ENCODE results near the gene FHL2.

FHL2 gene

GRCh38 chr2:105336786-105337121 is 62.1 kb downstream of the FHL2 start:
- Histone ChIP-seq H3K4me3 (ENCODE audit: insufficient read depth, low read length, poor library complexity, severe bottlenecking) (peak overlapping the region; percentile 99), H3K36me3 (ENCODE audit: low read length) (peaks cover 12% of the 10 kb centered on the region; the same call in 1 of the 2 replicates), H3K9me3 (ENCODE audit: insufficient read depth, low read length) (no peaks in the 10 kb centered on the region), H3K27ac (ENCODE audit: low read depth, low read length) (peak overlapping the region; percentile 68; the same call in 1 of the 2 replicates), H3F3A (ENCODE audit: insufficient read depth) (no peaks in the 10 kb centered on the region), H4K20me1 (ENCODE audit: low read depth, low read length) (peaks cover 3% of the 10 kb centered on the region; the same call in 1 of the 2 replicates), H2AFZ (ENCODE audit: low read depth, low read length, severe bottlenecking) (peak overlapping the region; percentile 91), H3K27me3 (ENCODE audit: low read length) (no peaks in the 10 kb centered on the region), H3K4me2 (ENCODE audit: low read depth, low read length, poor library complexity, severe bottlenecking) (peak overlapping the region; percentile 79), H3K9me2 (replicated peaks; ENCODE audit: insufficient read depth, low read length) (no peaks in the 10 kb centered on the region), H3K9ac (ENCODE audit: low read length) (peak overlapping the region; percentile 81), H3K79me2 (ENCODE audit: insufficient read depth, low read length) (peaks cover 52% of the 10 kb centered on the region)
- no peak for TF ChIP-seq CTCF (IDR thresholded peaks at IDR 0.05; ENCODE audit: insufficient read depth, low read length, poor library complexity, severe bottlenecking)
- no peak for TF ChIP-seq EZH2phosphoT487 (conservative IDR thresholded peaks at IDR 0.05; ENCODE audit: low read length)

DNA sequence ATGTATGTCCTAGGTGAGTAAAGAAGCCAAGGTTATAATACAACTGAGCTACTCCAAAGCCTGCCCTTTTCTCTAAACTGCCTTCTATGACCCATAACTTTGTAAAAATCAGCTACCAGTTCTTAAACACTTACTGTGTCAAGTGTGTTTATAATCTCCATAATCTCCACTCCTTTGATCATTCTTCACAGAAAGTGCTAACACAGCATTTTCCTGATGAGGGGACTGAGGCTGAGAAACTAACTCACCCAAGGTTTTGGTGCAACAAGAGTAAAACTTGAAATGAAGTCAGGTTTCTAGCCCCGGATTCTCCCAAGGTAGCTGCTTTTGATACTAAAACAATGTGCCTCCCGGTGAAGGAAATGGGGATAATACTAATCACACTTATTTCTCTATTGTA is 63.4 kb downstream of the FHL2 start:
- no peak overlapping the region for H3K9ac ChIP-seq (ENCODE audit: low read length)
- H3K9me3 ChIP-seq (ENCODE audit: insufficient read depth, low read length) = no peaks in the 10 kb centered on the region
- H3K9me2 ChIP-seq (replicated peaks; ENCODE audit: insufficient read depth, low read length) = no peaks in the 10 kb centered on the region
- peaks cover 11% of the 10 kb centered on the region for H3F3A ChIP-seq (ENCODE audit: insufficient read depth)
- TF ChIP-seq EZH2phosphoT487 (conservative IDR thresholded peaks at IDR 0.05; ENCODE audit: low read length) = no peak
- TF ChIP-seq CTCF (IDR thresholded peaks at IDR 0.05; ENCODE audit: insufficient read depth, low read length, poor library complexity, severe bottlenecking) = no peak
- H2AFZ ChIP-seq (ENCODE audit: low read depth, low read length, severe bottlenecking) = no peak overlapping the region
- H3K27me3 ChIP-seq (ENCODE audit: low read length) = no peaks in the 10 kb centered on the region
- peaks cover 3% of the 10 kb centered on the region; the same call in 1 of the 2 replicates for H4K20me1 ChIP-seq (ENCODE audit: low read depth, low read length)
- no peak overlapping the region for H3K4me2 ChIP-seq (ENCODE audit: low read depth, low read length, poor library complexity, severe bottlenecking)
- H3K27ac ChIP-seq (ENCODE audit: low read depth, low read length) = no peak overlapping the region
- H3K79me2 ChIP-seq (ENCODE audit: insufficient read depth, low read length) = peaks cover 42% of the 10 kb centered on the region
- H3K4me3 ChIP-seq (ENCODE audit: insufficient read depth, low read length, poor library complexity, severe bottlenecking) = no peak overlapping the region
- H3K36me3 ChIP-seq (ENCODE audit: low read length) = peaks cover 8% of the 10 kb centered on the region; the same call in 1 of the 2 replicates

DNA sequence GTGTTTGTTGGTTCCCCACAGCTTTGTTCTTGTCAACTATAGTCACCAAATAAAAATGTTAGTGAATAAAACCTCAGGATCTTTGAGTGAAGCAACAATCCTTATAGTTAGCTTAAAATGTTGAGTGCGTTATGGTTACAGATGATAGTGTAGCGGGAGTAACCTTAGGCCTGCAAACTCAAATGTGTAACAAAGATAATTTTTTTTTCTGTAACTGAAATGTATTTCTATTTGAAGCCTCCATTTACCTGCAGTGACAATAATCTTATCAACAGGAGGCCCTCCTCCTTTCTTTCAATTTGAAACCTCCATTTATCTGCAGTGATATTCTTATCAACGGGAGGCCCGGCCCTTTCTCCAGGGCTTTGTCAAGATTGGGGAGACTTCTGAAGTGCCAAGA is 64.6 kb downstream of the FHL2 start:
- Histone ChIP-seq H3K9me2 (replicated peaks; ENCODE audit: insufficient read depth, low read length) (no peaks in the 10 kb centered on the region), H4K20me1 (ENCODE audit: low read depth, low read length) (peaks cover 3% of the 10 kb centered on the region; the same call in 1 of the 2 replicates), H2AFZ (ENCODE audit: low read depth, low read length, severe bottlenecking) (no peak overlapping the region), H3F3A (ENCODE audit: insufficient read depth) (peaks cover 13% of the 10 kb centered on the region), H3K79me2 (ENCODE audit: insufficient read depth, low read length) (peaks cover 30% of the 10 kb centered on the region), H3K4me3 (ENCODE audit: insufficient read depth, low read length, poor library complexity, severe bottlenecking) (no peak overlapping the region), H3K4me2 (ENCODE audit: low read depth, low read length, poor library complexity, severe bottlenecking) (no peak overlapping the region), H3K27ac (ENCODE audit: low read depth, low read length) (no peak overlapping the region), H3K27me3 (ENCODE audit: low read length) (no peaks in the 10 kb centered on the region), H3K9me3 (ENCODE audit: insufficient read depth, low read length) (no peaks in the 10 kb centered on the region), H3K36me3 (ENCODE audit: low read length) (no peaks in the 10 kb centered on the region), H3K9ac (ENCODE audit: low read length) (no peak overlapping the region)
- TF ChIP-seq EZH2phosphoT487 (conservative IDR thresholded peaks at IDR 0.05; ENCODE audit: low read length) (no peak), CTCF (IDR thresholded peaks at IDR 0.05; ENCODE audit: insufficient read depth, low read length, poor library complexity, severe bottlenecking) (no peak)

Measured in SU-DHL-6 (cell line).